Measurements from ENCODE around the gene TMCC1. TPM values are rescaled to one million over a fixed set of nuclear protein-coding genes. Genes with fewer than 3 reads are reported as not detected.
"Not testable (repeated sequence)": the region's sequence is repeated elsewhere in the genome, so short reads cannot be mapped to it uniquely, and the experiment has no call there.

TMCC1 gene
- total RNA-seq, 1 experiment from 2014 or later, result 5.9 TPM

- in situ Hi-C loops (cut with HindIII; ENCODE audit: low pct_unique_long_range_greater_than_20kb, low sequenced_read_pairs), result loop anchor here (10.0 kb wide), 1 partner anchor 174 kb away; no protein-coding TSS in a partner anchor
- DNase-seq (ENCODE audit: low read depth), result peak; percentile 53
Observed at GRCh38 chr3:129650256-129650872, 243.1 kb downstream of the TMCC1 start.

- in situ Hi-C loops (cut with HindIII; ENCODE audit: low pct_unique_long_range_greater_than_20kb, low sequenced_read_pairs), result no loop called here
- no peak for DNase-seq (ENCODE audit: low read depth)
Observed at GRCh38 chr3:129648391-129648790, 245.1 kb downstream of the TMCC1 start.

GRCh38 chr3:129645286-129645685 lies 248.2 kb downstream of the TMCC1 start:
- in situ Hi-C loops (cut with HindIII; ENCODE audit: low pct_unique_long_range_greater_than_20kb, low sequenced_read_pairs), result no loop called here
- DNase-seq (ENCODE audit: low read depth), result no peak

- in situ Hi-C loops (cut with HindIII; ENCODE audit: low pct_unique_long_range_greater_than_20kb, low sequenced_read_pairs), result no loop called here
- no peak for DNase-seq (ENCODE audit: low read depth)
Observed at GRCh38 chr3:129644836-129645235, 248.7 kb downstream of the TMCC1 start.

- DNase-seq (ENCODE audit: low read depth); in situ Hi-C loops (cut with HindIII; ENCODE audit: low pct_unique_long_range_greater_than_20kb, low sequenced_read_pairs): not testable (repeated sequence)
Observed at GRCh38 chr3:129641567-129642260, 251.8 kb downstream of the TMCC1 start.

- DNase-seq (ENCODE audit: low read depth); in situ Hi-C loops (cut with HindIII; ENCODE audit: low pct_unique_long_range_greater_than_20kb, low sequenced_read_pairs): not testable (repeated sequence)
Observed at GRCh38 chr3:129640985-129641384, 252.5 kb downstream of the TMCC1 start.

- no peak for DNase-seq (ENCODE audit: low read depth)
- in situ Hi-C loops (cut with HindIII; ENCODE audit: low pct_unique_long_range_greater_than_20kb, low sequenced_read_pairs), result no loop called here
Observed at GRCh38 chr3:129638481-129638880, 255.0 kb downstream of the TMCC1 start.

GRCh38 chr3:129636082-129636481 lies 257.4 kb downstream of the TMCC1 start:
- no peak for DNase-seq (ENCODE audit: low read depth)

GRCh38 chr3:129635656-129636055 lies 257.9 kb downstream of the TMCC1 start:
- in situ Hi-C loops (cut with HindIII; ENCODE audit: low pct_unique_long_range_greater_than_20kb, low sequenced_read_pairs), result no loop called here
- no peak for DNase-seq (ENCODE audit: low read depth)

More at GRCh38 chr3:129636082-129636481, 257.4 kb downstream of the TMCC1 start:
- in situ Hi-C loops (cut with HindIII; ENCODE audit: low pct_unique_long_range_greater_than_20kb, low sequenced_read_pairs), result no loop called here

- in situ Hi-C loops (cut with HindIII; ENCODE audit: low pct_unique_long_range_greater_than_20kb, low sequenced_read_pairs), result no loop called here
- DNase-seq (ENCODE audit: low read depth), result no peak
Observed at GRCh38 chr3:129633751-129634481, 259.6 kb downstream of the TMCC1 start.

GRCh38 chr3:129632977-129633376 lies 260.5 kb downstream of the TMCC1 start:
- in situ Hi-C loops (cut with HindIII; ENCODE audit: low pct_unique_long_range_greater_than_20kb, low sequenced_read_pairs), result no loop called here
- no peak for DNase-seq (ENCODE audit: low read depth)

- in situ Hi-C loops (cut with HindIII; ENCODE audit: low pct_unique_long_range_greater_than_20kb, low sequenced_read_pairs), result no loop called here
Observed at GRCh38 chr3:129632556-129632955, 261.0 kb downstream of the TMCC1 start.

GRCh38 chr3:129632056-129632455 lies 261.5 kb downstream of the TMCC1 start:
- in situ Hi-C loops (cut with HindIII; ENCODE audit: low pct_unique_long_range_greater_than_20kb, low sequenced_read_pairs), result no loop called here
- DNase-seq (ENCODE audit: low read depth), result no peak

More at GRCh38 chr3:129632556-129632955, 261.0 kb downstream of the TMCC1 start:
- DNase-seq (ENCODE audit: low read depth), result no peak

- no peak for DNase-seq (ENCODE audit: low read depth)
- in situ Hi-C loops (cut with HindIII; ENCODE audit: low pct_unique_long_range_greater_than_20kb, low sequenced_read_pairs), result no loop called here
Observed at GRCh38 chr3:129629011-129629410, 264.5 kb downstream of the TMCC1 start.

- no peak for DNase-seq (ENCODE audit: low read depth)
- in situ Hi-C loops (cut with HindIII; ENCODE audit: low pct_unique_long_range_greater_than_20kb, low sequenced_read_pairs), result no loop called here
Observed at GRCh38 chr3:129628169-129628522, 265.4 kb downstream of the TMCC1 start.

GRCh38 chr3:129627350-129628168 lies 266.0 kb downstream of the TMCC1 start:
- DNase-seq (ENCODE audit: low read depth), result peak; percentile 80
- in situ Hi-C loops (cut with HindIII; ENCODE audit: low pct_unique_long_range_greater_than_20kb, low sequenced_read_pairs), result no loop called here

GRCh38 chr3:129626744-129627349 lies 266.7 kb downstream of the TMCC1 start:
- in situ Hi-C loops (cut with HindIII; ENCODE audit: low pct_unique_long_range_greater_than_20kb, low sequenced_read_pairs), result no loop called here

More at GRCh38 chr3:129626744-129627349, 266.7 kb downstream of the TMCC1 start:
- peak; percentile 82 for DNase-seq (ENCODE audit: low read depth)

Measured in Caki2 (cell line).